Uterus (tissue), 4 donors: Measurements from ENCODE around the gene JMJD4. TPM values are rescaled to one million over a fixed set of nuclear protein-coding genes. Genes with fewer than 3 reads are reported as not detected.
"Not testable (repeated sequence)": the region's sequence is repeated elsewhere in the genome, so short reads cannot be mapped to it uniquely, and the experiment has no call there.

Experiments
- DNase-seq, 2 donors: peaks; one replicate each; pipeline ENCODE4 v3.0.0-alpha.2; 2019 to 2020
- H3K27ac ChIP-seq, 2 donors: fragments of 200-600 bp; sonication (generic); 1 replicate in 1 of 2; 2 replicates in 1 of 2; pipeline ENCODE4 v1.5.1; 2016 to 2018
- H3K27me3 ChIP-seq, 2 donors: fragments of 200-600 bp; sonication (generic); one replicate each; pipeline ENCODE4 v1.5.1; 2018 to 2019; ENCODE audit warnings: control low read depth in 1 of 2
- H3K36me3 ChIP-seq, 2 donors: fragments of 200-600 bp; sonication (generic); one replicate each; pipeline ENCODE4 v1.5.1; 2019; ENCODE audit warnings: control low read depth in 1 of 2
- H3K4me1 ChIP-seq, 2 donors: fragments of 200-600 bp; sonication (generic); one replicate each; pipeline ENCODE4 v1.5.1; 2018 to 2019; ENCODE audit warnings: control low read depth in 1 of 2
- H3K4me3 ChIP-seq, 2 donors: fragments of 200-600 bp; sonication (generic); 1 replicate in 1 of 2; 2 replicates in 1 of 2; pipeline ENCODE4 v1.5.1; 2018 to 2019; ENCODE audit warnings: mild to moderate bottlenecking in 1 of 2
- H3K9me3 ChIP-seq, 2 donors: fragments of 200-600 bp; sonication (generic); one replicate each; pipeline ENCODE4 v1.5.1; 2019; ENCODE audit warnings: control low read depth in 1 of 2
- POLR2A ChIP-seq, 2 donors: fragments of 450-650 bp; IDR thresholded peaks; one replicate each; pipeline ENCODE4 v1.6.1; 2016; ENCODE audit warnings: antibody characterized with exemption in 2 of 2, mild to moderate bottlenecking in 1 of 2, moderate library complexity in 1 of 2
- intact Hi-C: fragments of 100-400 bp; cut with DNase I; formaldehyde crosslinking; loops from one replicate; pipeline ENCODE4 v1.15.1; 2023; ENCODE audit warnings: low total_unique reads
- total RNA-seq, 4 donors: library from RNA; depleted of rRNA in 3 of 4; stranded (reverse); fragments of >200 nt in 3 of 4; gene quantifications; one replicate each; pipeline versions ENCODE4 v1.1.0 to v1.2.4, GENCODE V29; 2014 to 2023
- TF ChIP-seq, protein P1 (sequence below), 4 experiments: fragments of 200-600 bp in 2 of 4; fragments of 450-650 bp in 2 of 4; sonication (generic) in 2 of 4; IDR thresholded peaks; one replicate each; pipeline ENCODE4 v1.5.1; 2016 to 2019; ENCODE audit warnings: antibody characterized with exemption in 4 of 4, mild to moderate bottlenecking in 2 of 4, moderate library complexity in 1 of 4
- donor health status: DM: yes; HTN: yes; CAD: no.

Gene JMJD4
- total RNA-seq, 4 donors from 2014 or later: 5.0 to 29.6 (median 15.7) TPM

DNA sequence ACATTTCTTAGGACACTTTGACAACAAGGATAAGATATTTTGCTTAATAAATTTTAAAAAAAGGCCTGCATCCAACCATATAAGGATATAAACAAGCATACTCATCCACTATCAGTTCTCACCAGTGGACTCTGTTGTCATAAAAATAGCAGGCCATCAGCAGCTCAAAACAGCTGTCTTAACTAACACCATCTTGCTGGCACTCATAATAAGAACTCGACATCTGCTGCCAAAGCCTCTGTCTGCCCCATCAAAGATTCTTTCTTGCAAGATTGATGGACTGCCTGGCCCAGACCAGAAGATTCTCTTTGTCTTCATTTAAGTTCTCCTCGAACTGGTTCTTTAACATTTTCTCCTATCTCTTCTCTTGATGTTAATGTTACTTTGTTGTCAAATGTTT, 10.1 kb downstream of the JMJD4 start:
- Histone ChIP-seq H3K9me3 (peaks cover 0 to 3% of the 10 kb centered on the region in 2 donors), H3K36me3 (no peaks in the 10 kb centered on the region), H3K27me3 (no peaks in the 10 kb centered on the region), H3K4me3 (no peak overlapping the region), H3K27ac (no peak overlapping the region), H3K4me1 (peaks cover 4 to 12% of the 10 kb centered on the region in 2 donors)
- intact Hi-C loops: no loop called here
- TF ChIP-seq POLR2A (IDR thresholded peaks at IDR 0.05): no peak
- TF ChIP-seq, protein P1, sequence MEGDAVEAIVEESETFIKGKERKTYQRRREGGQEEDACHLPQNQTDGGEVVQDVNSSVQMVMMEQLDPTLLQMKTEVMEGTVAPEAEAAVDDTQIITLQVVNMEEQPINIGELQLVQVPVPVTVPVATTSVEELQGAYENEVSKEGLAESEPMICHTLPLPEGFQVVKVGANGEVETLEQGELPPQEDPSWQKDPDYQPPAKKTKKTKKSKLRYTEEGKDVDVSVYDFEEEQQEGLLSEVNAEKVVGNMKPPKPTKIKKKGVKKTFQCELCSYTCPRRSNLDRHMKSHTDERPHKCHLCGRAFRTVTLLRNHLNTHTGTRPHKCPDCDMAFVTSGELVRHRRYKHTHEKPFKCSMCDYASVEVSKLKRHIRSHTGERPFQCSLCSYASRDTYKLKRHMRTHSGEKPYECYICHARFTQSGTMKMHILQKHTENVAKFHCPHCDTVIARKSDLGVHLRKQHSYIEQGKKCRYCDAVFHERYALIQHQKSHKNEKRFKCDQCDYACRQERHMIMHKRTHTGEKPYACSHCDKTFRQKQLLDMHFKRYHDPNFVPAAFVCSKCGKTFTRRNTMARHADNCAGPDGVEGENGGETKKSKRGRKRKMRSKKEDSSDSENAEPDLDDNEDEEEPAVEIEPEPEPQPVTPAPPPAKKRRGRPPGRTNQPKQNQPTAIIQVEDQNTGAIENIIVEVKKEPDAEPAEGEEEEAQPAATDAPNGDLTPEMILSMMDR (IDR thresholded peaks at IDR 0.05): no peak
- DNase-seq: no peak

DNA sequence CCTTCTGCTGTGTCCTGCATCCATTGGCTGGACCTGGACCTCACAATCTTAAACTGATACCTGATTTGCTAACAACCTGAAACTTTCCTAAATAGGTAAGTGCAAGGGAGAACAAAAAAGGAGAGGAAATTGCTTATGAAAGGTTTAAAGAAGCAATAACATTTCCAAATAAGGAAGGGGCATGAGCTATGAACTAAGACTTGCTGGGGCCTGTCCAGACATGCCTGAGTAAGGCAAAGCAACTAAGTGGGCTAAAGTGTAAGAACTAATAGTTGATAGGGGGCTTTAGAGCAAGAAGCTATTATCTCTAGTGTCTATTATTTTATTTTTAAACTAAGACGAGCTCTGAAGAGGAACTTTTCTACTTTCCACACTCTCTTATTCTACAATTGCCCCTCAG, 11.6 kb downstream of the JMJD4 start:
- DNase-seq: no peak
- no peaks in the 10 kb centered on the region for H3K4me1 ChIP-seq
- intact Hi-C loops: no loop called here
- TF ChIP-seq POLR2A (IDR thresholded peaks at IDR 0.05): no peak
- TF ChIP-seq, protein P1 (IDR thresholded peaks at IDR 0.05): no peak
- H3K36me3 ChIP-seq: no peaks in the 10 kb centered on the region
- no peaks in the 10 kb centered on the region for H3K27me3 ChIP-seq
- peaks cover 0 to 9% of the 10 kb centered on the region in 2 donors for H3K9me3 ChIP-seq
- H3K27ac ChIP-seq: no peak overlapping the region
- H3K4me3 ChIP-seq: no peak overlapping the region

DNA sequence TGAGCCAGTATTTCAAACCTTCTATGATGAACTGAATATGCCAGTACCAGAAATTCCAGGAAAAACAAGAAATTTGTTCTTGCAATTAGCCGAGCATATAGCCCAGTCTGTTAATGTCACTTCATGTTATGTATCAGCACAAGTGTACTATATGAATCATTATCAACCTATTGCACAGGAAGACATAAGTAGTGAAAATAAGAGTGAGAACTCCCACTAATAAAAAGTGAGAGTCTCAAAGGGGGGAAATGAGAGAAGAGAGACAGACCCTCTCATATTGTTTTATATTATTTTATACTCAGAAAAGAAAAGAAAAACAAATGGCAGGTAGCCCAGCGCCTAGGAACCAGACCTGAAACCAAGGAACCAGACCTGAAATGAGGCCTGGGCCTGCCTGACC, 16.2 kb downstream of the JMJD4 start:
- TF ChIP-seq, protein P1 (IDR thresholded peaks at IDR 0.05): no peak
- TF ChIP-seq POLR2A (IDR thresholded peaks at IDR 0.05): no peak
- H3K27ac ChIP-seq: no peak overlapping the region
- DNase-seq: no peak
- H3K9me3 ChIP-seq: peaks cover 0 to 9% of the 10 kb centered on the region in 2 donors
- H3K36me3 ChIP-seq: no peaks in the 10 kb centered on the region
- no peak overlapping the region for H3K4me3 ChIP-seq
- intact Hi-C loops: no loop called here
- H3K27me3 ChIP-seq: no peaks in the 10 kb centered on the region
- no peaks in the 10 kb centered on the region for H3K4me1 ChIP-seq

DNA sequence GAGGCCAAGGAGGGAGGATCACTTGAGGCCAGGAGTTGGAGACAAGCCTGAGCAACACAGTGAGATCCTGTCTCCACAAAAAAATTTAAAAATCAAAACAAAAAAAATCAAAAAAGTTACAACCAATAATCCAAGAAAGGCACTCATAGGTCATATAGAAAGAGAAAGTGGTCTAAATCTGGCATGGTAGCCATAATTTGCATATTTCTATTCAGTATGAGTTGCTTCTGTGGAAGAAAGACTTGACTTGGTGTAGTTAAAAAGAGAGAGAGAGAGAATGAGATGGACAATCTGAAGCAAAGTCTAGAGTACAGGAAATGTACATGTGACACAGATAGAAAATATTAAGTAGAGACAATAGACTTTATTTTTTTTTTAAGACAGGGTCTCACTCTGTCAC, 22.5 kb downstream of the JMJD4 start:
- TF ChIP-seq, protein P1 (IDR thresholded peaks at IDR 0.05): no peak
- no peak for TF ChIP-seq POLR2A (IDR thresholded peaks at IDR 0.05)
- DNase-seq: no peak

DNA sequence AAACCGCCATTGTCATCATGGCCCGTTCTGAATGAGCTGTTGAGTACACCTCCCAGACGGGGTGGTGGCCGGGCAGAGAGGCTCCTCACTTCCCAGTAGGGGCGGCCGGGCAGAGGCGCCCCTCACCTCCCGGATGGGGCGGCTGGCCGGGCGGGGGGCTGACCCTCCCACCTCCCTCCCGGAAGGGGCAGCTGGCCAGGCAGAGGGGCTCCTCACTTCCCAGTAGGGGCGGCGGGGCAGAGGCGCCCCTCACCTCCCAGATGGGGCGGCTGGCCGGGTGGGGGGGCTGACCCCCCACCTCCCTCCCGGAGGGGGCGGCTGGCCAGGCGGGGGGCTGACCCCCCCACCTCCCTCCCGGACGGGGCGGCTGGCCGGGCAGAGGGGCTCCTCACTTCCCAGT, 24.6 kb downstream of the JMJD4 start:
- H3K36me3 ChIP-seq, H3K27me3 ChIP-seq, H3K4me1 ChIP-seq, H3K27ac ChIP-seq, intact Hi-C loops, DNase-seq, H3K9me3 ChIP-seq, H3K4me3 ChIP-seq: not testable (repeated sequence)

More for the DNA sequence above, 22.5 kb downstream of the JMJD4 start:
- no peaks in the 10 kb centered on the region for H3K36me3 ChIP-seq
- no peaks in the 10 kb centered on the region for H3K27me3 ChIP-seq
- H3K27ac ChIP-seq: no peak overlapping the region
- H3K9me3 ChIP-seq: no peaks in the 10 kb centered on the region
- H3K4me3 ChIP-seq: no peak overlapping the region
- H3K4me1 ChIP-seq: no peaks in the 10 kb centered on the region
- intact Hi-C loops: no loop called here

DNA sequence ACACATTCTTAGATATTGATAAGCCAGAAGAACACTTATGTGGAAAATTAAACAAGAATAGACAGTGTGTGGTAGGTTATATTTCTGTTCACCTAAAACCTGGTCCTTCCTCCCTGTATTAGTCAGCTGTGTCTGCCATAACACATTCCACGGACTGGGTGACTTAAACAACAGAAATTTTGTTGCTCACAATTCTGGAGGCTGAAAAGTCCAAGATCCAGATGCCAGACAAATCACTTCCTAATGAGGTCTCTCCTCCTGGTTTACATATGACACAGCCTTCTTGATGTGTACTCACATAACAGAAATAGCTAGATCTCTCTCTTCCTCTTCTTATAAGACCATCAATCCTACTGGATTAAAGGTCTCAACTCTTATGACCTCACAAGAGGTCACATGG, 25.7 kb downstream of the JMJD4 start:
- no peaks in the 10 kb centered on the region for H3K9me3 ChIP-seq
- intact Hi-C loops: no loop called here
- no peaks in the 10 kb centered on the region for H3K4me1 ChIP-seq
- no peak overlapping the region for H3K27ac ChIP-seq
- no peak overlapping the region for H3K4me3 ChIP-seq
- no peak for TF ChIP-seq POLR2A (IDR thresholded peaks at IDR 0.05)
- TF ChIP-seq, protein P1 (IDR thresholded peaks at IDR 0.05): no peak
- no peaks in the 10 kb centered on the region for H3K36me3 ChIP-seq
- DNase-seq: no peak
- no peaks in the 10 kb centered on the region for H3K27me3 ChIP-seq
